Hematopoietic multipotent progenitor cell treated with erythropoietin and hydrocortisone succinate and interleukin-3 and kit ligand, for 4 days (in vitro differentiated cells): ENCODE measurements around the gene PDE4D.

Experiments
- DNase-seq: peaks from one replicate; pipeline ENCODE4 v3.0.0-alpha.2; 2015

The PDE4D gene

GRCh38 chr5:59272809-59273427 lies 620.6 kb downstream of the PDE4D start:
- DNase-seq, result no peak

DNA sequence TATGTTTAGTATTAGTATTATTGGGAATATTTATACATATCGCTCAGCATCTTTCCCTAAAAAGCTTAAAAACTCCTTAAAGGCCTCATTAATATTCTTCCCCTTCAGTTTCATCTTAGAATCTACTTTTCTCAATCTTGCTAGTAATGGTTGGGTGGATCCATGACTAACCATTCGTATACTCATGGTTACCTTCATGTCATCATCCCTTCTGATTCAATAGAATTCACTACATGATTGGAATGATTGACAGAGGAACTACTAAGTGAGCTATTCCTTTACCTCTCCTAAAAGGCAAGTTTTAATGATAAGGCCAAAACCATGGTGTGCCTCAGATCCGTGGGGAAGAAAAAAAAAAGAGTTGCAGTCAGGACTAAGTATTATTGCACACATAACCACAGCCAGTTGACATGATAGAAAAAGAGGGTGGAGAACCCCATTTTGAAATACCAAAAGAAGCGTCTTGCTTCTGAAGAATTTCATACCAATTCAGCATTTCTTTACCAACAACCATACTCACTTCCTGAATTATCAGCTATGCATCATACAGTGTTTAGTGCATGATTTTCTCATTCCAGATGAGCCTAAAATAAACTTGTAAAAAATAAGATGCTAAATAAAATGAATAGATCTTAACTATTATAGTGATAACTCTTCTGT lies 624.6 kb downstream of the PDE4D start:
- DNase-seq, result peak; percentile 3

GRCh38 chr5:59267033-59267432 lies 626.5 kb downstream of the PDE4D start:
- no peak for DNase-seq

DNA sequence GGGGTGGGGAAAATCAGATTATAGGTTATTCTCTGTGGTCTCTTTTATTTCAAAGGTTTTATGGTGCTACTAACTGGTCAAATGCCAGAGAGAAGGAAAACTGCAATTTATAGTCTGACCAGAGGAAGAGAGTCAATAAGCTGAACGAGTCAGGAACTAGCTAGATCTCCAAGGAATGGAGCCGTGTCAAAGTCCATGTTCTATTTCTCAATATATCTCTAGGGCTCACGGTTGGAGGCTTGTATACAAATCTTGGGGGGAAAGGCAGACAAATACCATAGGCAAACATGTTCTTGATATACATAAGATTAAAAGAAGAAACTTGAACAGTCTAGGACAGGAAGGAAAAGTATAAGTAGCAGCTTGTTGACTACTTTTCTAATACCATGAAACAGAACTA lies 627.1 kb downstream of the PDE4D start:
- DNase-seq, result no peak

- no peak for DNase-seq
Measured at GRCh38 chr5:59264639-59265245, 628.8 kb downstream of the PDE4D start.

GRCh38 chr5:59264013-59264412 lies 629.5 kb downstream of the PDE4D start:
- DNase-seq, result no peak

- DNase-seq, result no peak
Measured at GRCh38 chr5:59261969-59262368, 631.6 kb downstream of the PDE4D start.

- no peak for DNase-seq
Measured at GRCh38 chr5:59260973-59261372, 632.6 kb downstream of the PDE4D start.

- DNase-seq, result no peak
Measured at GRCh38 chr5:59260200-59260599, 633.3 kb downstream of the PDE4D start.

GRCh38 chr5:59259237-59259636 lies 634.3 kb downstream of the PDE4D start:
- DNase-seq, result no peak

DNA sequence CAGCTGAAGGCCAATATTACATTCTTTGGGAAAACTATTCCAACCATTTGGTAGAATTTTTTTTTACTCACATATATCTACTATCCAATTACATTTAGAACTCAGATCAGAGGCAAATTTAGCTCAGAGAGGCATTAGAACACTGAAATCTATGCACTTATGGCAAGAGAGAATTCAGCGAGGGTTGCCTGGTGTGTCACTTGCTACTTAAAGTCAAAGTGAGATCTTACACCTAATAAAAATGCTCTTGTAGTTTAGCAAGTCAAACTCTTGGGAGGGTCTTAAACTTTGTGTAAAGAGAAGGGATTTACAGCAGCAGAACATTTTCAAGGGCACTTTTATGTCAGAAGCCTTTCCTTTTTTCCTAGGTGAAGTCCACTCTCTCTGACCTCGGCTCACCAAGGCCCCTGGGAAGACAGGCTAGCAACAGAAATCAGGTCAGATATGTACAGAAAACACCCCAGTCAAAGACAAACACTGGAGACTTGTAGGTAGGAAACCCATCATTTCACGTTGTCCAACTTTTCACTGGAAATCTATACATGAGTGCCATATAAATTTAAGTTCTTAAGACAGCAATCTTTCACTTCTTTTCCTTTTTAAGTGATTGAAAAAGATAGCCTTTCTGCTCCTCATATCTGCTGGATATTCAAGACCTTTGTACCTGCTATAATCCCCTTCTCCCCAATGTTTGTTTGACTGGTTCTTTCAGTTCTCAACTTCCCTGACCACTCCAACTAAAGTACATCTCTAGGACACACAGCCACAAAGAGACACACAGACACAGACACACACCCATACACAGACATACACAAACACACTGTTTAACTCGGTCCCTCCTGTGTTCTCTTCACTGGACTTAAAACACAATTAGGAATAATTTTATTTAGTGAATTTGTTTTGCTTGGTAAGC lies 635.8 kb downstream of the PDE4D start:
- DNase-seq, result no peak

GRCh38 chr5:59256331-59256730 lies 637.2 kb downstream of the PDE4D start:
- DNase-seq, result no peak

- no peak for DNase-seq
Measured at GRCh38 chr5:59254055-59254687, 639.4 kb downstream of the PDE4D start.

DNA sequence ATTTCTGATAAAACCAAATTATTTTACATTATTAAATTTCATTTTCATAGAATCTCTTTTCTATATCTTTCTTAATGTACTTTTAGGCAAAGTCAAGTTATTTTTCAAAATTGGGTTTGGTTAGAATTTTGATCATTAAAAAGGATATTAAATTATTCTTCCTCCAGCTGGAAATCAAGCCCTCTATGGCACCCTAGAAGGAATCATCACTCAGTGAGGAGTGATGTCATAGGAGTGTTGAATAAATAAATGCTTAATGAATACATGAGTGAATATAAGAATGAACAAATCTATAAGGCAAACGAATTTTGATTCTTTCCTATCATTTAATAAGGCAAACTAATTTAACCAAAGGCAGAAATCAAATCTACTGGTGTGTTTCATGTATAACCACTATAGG lies 639.9 kb downstream of the PDE4D start:
- DNase-seq, result no peak

- DNase-seq, result no peak
Measured at GRCh38 chr5:59251627-59252026, 641.9 kb downstream of the PDE4D start.

DNA sequence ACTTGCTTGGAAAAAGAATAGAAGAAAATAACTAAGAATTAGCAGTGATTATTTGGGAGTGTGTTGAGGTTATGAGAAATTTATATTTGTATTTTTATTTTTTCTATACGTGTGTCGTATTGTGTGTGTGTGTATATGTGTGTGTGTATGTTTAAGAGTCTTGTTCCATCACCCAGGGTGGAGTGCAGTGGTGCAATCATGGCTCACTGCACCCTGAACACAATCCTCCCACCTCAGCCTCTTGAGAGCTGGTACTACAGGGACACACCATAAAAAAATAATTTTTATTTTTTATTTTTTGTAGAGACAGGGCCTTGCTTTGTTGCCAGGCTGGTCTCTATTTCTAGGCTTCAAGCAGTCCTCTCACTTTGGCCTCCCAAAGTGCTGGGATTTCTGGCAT lies 643.8 kb downstream of the PDE4D start:
- no peak for DNase-seq

DNA sequence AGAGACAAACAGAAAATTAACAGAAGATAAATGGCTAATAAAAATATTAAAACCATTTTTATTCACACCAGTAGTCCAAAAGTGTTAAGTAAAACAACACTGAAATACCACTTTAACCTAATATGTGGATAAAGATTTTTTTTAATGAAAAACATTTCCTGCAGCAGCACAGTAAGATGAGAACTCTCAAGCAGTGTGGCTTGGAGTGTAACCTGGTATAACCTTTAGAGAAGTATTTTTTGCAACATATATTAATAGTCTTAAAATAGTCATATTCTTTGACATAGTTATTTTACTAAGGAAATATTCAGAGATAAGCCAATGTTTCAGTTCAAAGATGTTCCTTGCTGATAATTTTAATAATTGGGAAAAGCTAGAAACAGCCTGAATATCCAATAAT lies 644.4 kb downstream of the PDE4D start:
- DNase-seq, result no peak

- no peak for DNase-seq
Measured at GRCh38 chr5:59246882-59247281, 646.6 kb downstream of the PDE4D start.

DNA sequence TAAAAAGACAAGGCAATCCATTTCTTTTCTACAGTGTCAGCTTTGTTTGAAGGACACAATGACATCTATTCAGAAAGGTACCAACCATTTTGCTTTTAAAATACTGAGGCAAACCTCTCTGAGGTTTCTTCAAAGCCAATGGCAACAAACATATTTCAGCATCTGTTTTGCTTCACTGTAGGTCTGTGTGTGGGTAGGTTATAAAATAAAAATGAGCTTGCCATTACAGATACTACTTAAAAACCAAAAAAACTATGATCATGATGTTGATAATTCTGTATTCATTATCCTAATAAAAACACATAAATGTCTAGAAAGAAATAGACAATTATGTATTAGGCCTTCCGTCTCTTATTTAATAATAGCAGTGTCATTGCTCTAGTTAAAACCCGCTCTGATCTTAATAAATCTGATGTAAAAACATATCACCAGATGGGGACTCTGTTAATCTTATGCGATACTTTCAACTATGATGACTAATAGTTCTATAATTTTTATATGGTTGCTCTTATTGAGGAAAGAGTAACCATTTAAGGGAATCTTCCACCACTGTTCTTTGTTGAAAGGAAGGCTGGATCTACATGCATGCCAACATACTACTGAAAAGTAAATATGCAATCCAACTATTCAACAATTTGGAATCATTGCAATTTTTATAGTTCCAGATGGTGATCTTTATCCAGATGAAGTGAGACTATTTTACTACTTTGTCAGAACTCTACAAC lies 647.2 kb downstream of the PDE4D start:
- DNase-seq, result no peak

- no peak for DNase-seq
Measured at GRCh38 chr5:59245198-59245597, 648.3 kb downstream of the PDE4D start.

DNA sequence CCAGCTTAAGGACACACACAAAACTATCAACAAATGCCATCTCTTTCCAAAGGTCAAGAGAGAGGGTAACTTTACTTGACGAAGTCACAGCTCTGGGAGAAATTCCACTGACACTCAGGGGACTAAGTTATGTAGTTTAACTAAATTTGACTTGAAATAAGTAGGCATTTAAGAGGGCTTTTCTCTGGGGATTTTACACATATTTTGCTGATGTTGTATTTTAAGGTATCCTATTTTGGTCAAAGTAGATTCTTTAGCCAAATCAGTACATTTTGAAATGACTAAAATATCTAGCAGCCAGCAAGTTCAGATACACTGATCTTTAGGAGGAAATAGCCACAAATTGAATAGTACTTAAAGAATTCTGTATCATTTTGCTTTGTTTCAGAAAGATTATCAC lies 652.0 kb downstream of the PDE4D start:
- DNase-seq, result no peak

DNA sequence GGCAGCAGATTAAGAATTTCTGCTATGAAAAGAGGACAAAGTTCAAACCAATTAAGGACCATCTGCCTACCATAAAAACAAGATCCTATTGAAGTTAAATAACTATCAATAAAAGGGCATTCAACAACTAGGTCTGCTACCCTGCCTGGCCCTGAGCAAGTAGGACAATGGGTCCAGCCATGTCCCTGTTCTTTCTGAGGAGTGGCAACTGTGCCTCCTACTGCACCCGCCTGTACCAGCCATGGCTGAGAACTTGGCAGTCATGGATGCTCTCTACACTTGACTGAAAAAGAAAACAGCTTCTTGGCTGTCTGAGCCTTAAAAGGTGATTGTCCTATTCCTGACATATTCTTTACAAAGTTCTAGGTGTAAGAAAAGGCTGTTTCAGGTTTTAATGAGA lies 652.4 kb downstream of the PDE4D start:
- no peak for DNase-seq
